Activated CD4-positive, alpha-beta T cell treated with anti-CD3 and anti-CD28 coated beads for 48 hours (primary cell): ENCODE results near the gene LBX1.
A peak's percentile ranks its signal among the peaks of the same experiment; 100 is the strongest.

Source experiments
- DNase-seq: peaks from one replicate; pipeline ENCODE4 v3.0.0-alpha.2; 2020

The LBX1 gene

GRCh38 chr10:101224910-101225823 is 4.1 kb downstream of the LBX1 start:
- DNase-seq, result peak; percentile 47

GRCh38 chr10:101224060-101224909 is 5.0 kb downstream of the LBX1 start:
- no peak for DNase-seq

- DNase-seq, result no peak
Measured at GRCh38 chr10:101223274-101224059, 5.8 kb downstream of the LBX1 start.

GRCh38 chr10:101222683-101223273 is 6.5 kb downstream of the LBX1 start:
- DNase-seq, result no peak

- no peak for DNase-seq
Measured at GRCh38 chr10:101221963-101222531, 7.2 kb downstream of the LBX1 start.

GRCh38 chr10:101221549-101221948 is 7.7 kb downstream of the LBX1 start:
- DNase-seq, result no peak

- no peak for DNase-seq
Measured at GRCh38 chr10:101219946-101220451, 9.3 kb downstream of the LBX1 start.

GRCh38 chr10:101219139-101219945 is 9.9 kb downstream of the LBX1 start:
- DNase-seq, result no peak

GRCh38 chr10:101218351-101219138 is 10.7 kb downstream of the LBX1 start:
- no peak for DNase-seq

- peak; percentile 52 for DNase-seq
Measured at GRCh38 chr10:101217450-101218281, 11.6 kb downstream of the LBX1 start.

GRCh38 chr10:101217044-101217425 is 12.2 kb downstream of the LBX1 start:
- no peak for DNase-seq

GRCh38 chr10:101216207-101217043 is 12.8 kb downstream of the LBX1 start:
- no peak for DNase-seq

GRCh38 chr10:101215397-101216206 is 13.7 kb downstream of the LBX1 start:
- DNase-seq, result no peak

- DNase-seq, result peak; percentile 85
Measured at GRCh38 chr10:101214446-101215396, 14.5 kb downstream of the LBX1 start.

- DNase-seq, result no peak
Measured at GRCh38 chr10:101208543-101208942, 20.7 kb downstream of the LBX1 start.

- DNase-seq, result no peak
Measured at GRCh38 chr10:101207026-101207425, 22.2 kb downstream of the LBX1 start.
